Left cardiac atrium (tissue), 4 donors: ENCODE data around the gene DLX1. TPM values are rescaled to one million over a fixed set of nuclear protein-coding genes. Genes with fewer than 3 reads are reported as not detected.
"Not testable (repeated sequence)": the region's sequence is repeated elsewhere in the genome, so short reads cannot be mapped to it uniquely, and the experiment has no call there.

ENCODE experiments used
- ATAC-seq, 2 donors: fragments of 200-7000 bp; cut with Tn5 transposase; one replicate each; pipeline ENCODE4 v1.9.1; 2020; ENCODE audit warnings: mild to moderate bottlenecking in 2 of 2, moderate library complexity in 2 of 2
- DNase-seq: peaks from one replicate; pipeline ENCODE4 v3.0.0-alpha.2; 2020
- intact Hi-C, 2 donors: fragments of 100-400 bp; cut with DNase I; formaldehyde crosslinking; loops; one replicate each; pipeline versions ENCODE4 v1.14.1 to v1.15.1; 2022 to 2023
- long read RNA-seq: library from polyadenylated mRNA; unstranded; transcript quantifications from one replicate; pipeline ENCODE4 v2.0.0, GENCODE V29; 2021
- total RNA-seq, 2 donors: library from RNA; stranded (reverse); fragmentation: NEBNext Ultra II Directional; extraction: Animal tissue kit (Norgen Biotek cat#: 25700); gene quantifications; one replicate each; pipeline ENCODE4 v1.2.1, GENCODE V29; 2021
- donor health status: DM: no; HTN: yes; CAD: no.
- donor health status: DM: no; HTN: yes; CAD: no; lungs with severe emphysema.
- donor health status: DM: yes; HTN: yes; CAD: no.
- donor health status: Dilated cardiomyopathy.

DLX1 gene
- total RNA-seq, result under 1 TPM; 0.15 to 0.16 TPM
- long read RNA-seq, result 0 reads

DNA sequence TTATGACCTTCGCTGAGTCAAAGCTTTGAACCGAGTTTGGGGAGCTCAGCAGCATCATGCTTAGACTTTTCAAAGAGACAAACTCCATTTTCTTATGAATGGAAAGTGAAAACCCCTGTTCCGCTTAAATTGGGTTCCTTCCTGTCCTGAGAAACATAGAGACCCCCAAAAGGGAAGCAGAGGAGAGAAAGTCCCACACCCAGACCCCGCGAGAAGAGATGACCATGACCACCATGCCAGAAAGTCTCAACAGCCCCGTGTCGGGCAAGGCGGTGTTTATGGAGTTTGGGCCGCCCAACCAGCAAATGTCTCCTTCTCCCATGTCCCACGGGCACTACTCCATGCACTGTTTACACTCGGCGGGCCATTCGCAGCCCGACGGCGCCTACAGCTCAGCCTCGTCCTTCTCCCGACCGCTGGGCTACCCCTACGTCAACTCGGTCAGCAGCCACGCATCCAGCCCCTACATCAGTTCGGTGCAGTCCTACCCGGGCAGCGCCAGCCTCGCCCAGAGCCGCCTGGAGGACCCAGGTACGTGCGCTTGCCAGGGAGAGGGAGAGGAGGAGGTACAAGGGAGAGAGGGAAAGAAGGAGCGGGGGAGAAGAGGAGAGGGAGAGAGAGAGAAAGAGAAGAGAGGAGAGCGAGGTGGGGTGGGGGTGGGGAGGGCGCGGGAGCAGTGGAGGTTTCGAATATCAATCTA, at the start of gene DLX1:
Gene DLX1 (plus strand): TSS at position 48 of the 700 bp plus-strand sequence. CDS start 171 bp downstream, at position 219.
- ATAC-seq (no peak), DNase-seq (no peak)
- intact Hi-C loops, result no loop called here

DNA sequence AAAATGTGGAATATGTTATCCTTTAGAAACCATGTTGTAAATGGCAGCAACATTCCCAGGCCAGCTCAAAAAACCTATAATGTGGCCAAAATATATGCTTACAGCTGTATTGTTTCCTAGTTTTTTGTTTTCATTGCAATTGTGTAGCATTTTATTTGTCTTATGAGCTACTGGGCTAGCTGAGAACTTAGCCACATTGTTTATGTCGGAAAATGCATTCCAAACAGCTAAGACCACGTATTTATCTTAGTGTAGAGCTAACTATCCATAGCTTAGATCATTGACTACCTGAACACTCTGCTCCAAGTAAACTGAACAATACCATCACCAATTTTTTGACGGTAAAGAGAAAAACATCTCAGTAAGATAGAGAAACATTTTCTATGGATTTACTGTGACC, 47.2 kb upstream of the DLX1 start:
- ATAC-seq, result no peak
- DNase-seq, result no peak
- intact Hi-C loops, result no loop called here

DNA sequence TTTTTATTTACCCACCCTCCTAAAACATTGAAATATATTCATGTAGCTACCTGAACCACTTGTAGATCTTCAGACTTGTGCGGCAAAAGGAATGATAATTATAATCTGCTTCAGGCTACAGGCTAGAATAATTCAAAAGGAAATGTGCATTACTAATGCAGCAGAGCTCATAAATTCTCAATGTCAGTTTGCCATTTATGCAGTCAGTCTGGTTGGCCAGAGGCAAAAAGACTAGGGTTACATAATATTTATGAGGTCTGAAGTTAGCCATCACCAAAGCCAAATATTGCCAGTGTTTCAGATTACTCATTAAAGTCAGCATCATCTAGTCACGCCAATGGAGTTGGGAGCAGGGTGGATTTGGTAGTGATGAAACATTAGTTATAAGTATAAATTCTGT, 46.7 kb upstream of the DLX1 start:
- no peak for ATAC-seq
- intact Hi-C loops, result no loop called here
- no peak for DNase-seq

DNA sequence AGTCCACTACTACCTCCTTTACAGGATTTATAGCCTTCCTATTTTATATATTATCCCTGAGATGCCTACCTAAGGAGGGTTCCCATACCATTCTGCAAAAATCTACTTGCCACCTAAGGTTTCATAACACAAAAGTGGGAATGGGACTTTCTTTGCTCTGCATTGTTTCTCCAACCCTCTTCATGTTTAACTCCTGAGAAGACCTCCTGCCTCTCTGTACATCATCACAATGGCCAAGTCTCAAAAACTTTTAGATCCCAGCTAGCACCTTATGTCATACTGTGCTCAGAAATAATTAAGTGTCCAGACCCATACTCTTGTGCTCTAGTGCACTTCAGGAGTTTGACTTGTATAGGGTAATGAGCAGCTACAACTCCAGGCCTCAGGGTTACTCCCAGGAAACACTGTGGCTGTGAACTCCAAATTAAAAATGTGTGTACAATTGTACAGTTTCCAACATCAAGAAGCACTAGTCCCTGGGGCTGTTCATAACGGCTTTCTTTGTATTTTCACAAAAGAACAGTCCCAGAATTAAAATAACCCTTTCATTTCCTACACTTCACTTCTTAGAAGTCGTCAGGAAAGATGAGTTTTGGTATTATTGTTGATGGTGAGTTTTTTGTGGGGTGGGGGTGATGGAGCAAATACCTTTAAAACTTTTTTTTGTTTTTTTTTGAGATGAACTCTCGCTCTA, 46.1 kb upstream of the DLX1 start:
- no peak for DNase-seq
- intact Hi-C loops, result no loop called here
- ATAC-seq, result no peak

DNA sequence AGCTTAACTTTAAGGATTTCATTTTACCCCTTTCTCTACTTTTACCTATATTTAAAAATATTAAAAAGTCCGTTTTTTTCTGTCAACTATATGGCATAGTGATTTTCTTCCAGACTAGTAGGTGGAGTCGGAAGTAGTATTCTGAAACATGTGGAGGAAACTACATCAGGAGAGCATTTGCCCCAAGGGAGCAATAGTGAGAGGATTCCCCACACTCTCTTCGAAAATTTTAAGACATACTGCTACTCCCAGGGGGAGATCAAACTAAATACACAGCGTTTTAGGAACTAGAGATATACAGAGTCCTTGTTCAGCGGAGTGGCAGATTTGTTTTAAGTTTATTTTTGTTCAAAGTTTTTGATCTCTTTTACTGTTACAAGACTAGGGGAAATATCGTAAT, 45.0 kb upstream of the DLX1 start:
- intact Hi-C loops, result no loop called here
- no peak for DNase-seq
- ATAC-seq, result no peak

DNA sequence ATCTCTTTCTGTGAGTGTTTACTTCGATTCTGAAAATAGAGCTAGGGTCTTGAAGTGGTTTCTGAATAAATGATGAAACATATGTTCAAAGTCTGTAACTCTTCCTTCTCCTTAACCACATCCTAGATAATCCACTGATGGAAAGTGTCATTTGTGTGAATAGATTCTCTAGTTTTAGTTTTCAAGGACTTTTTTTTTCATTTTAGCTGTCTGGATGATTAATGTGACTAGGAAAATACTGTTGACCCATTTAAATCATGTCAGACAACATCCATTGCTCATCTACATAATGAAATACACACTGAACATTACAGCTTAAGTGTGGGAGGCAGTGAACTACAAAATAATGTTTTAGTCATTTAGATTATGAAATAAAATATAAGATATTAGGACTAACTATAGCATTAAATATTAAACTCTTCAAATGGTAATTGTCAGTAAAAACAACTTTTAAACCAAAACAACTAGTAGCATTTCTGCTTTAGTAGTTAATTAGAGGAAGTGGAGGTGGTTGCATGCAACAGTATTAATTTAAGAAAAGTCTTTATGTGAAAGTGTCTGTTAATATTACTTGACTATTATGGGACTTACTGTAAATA, 39.1 kb upstream of the DLX1 start:
- ATAC-seq, result no peak
- DNase-seq, result no peak
- intact Hi-C loops, result no loop called here

DNA sequence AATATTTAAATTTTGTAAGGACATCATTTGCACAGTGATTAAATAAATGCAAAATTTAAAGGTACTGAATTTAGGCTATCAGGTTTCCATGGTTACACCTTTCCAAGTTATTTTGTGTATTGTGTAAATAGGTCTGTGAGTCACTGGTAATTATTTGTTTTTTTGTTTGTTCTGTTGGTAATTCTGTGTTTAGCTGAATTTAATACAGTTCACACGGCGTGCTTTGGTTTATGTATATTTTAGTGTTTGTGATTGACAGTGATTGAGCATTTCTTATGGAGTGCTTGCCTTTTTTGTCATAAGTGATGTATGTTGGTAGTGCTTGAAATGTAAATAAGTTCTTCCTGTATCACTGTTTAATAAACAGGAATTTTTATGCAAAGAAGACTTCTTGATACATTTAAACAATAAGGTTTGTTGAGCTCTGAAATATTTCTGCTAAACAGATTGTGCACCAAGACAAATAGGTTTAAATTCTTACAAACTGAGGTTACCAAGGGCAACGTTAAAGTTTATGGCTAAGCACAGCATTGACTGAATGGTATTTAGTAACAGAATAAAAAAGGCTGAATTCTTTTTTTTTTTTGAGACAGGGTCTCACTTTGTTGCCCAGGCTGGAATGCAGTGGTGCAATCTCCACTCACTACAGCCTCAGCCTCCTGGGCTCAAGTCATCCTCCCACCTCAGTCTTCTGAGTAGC, 38.3 kb upstream of the DLX1 start:
- ATAC-seq (no peak), DNase-seq (no peak)
- intact Hi-C loops, result no loop called here

DNA sequence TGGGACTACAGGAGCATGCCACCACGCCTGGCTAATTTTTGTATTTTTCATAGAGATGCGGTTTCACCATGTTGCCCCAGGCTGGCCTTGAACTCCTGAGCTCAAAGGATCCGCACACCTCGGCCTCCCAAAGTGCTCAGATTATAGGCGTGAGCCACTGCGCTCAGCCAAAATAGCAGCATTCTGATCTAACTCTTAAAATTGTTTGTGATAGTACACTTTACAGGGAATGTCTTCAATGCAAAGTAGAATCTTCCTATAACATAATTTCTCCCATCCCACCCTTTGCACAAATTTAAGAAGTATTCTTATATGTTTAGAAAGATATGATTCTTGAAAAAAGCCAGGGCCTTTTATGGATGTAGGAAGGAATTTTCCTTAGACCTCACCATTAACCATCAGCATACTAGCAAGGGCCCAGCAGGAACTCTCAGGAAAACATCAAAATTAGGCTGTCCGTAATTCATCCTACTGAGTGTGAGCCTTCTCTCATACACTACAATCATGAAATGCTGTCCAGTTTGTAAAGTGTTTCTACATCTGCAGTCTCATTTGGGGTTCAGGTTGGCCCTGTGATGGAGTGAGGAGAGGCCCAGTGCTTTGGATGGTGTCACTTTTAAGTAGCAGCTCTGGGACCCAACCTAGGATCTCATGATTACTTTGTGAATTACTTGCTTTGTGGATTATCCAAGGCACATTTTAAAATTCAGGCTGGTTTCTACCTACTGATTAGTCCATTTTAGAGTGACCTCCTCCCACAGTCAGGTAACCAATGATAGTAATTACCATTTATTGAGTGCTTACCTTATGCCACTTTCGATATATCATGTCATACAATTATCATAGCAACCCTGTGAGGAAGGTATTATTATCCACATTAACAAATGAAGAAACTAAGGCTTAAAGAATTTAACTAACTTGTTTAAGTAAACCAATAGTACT, 37.5 kb upstream of the DLX1 start:
- ATAC-seq (no peak), DNase-seq (no peak)
- intact Hi-C loops, result no loop called here

DNA sequence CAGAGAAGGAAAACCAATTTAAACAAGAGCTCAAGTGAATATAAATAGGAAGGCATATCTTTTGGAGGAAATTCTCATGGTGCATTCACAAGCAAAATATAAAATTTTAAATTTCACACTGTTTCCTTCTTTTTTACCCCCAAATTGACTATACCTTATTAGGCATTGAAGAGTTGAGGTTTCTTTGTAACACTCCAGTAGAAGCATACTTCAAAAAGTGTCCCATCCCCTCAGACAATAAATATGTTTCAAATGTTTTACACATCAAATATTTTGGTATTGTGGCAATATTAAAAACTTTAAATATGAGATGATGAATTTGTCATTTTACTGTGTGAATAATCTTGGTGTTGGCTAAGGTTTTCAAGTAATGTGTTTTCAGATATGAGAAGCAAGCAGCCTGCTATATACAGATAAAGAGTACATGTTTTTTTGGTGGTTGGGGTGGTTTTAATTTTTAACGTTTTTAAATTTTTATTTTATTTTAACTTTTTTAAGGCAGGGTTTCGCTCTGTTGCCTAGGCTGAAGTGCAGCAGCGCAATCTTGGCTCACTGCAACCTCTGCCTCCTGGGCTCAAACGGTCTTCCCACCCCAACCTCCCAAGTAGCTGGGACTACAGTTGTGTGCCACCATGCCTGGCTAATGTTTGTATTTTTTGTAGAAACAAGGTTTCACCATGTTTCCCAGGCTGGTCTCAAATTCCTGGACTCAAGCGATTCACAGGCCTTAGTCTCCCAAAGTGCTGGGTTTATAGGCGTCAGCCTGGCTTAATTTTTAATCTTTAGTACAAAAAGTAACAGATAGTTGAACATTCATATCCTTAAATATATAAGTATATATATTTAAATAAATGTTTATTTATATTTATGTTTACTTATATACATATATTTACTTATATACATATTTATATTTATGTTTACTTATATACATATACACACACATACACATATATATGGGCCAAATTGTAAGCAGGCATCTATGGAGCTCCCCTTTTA, 36.5 kb upstream of the DLX1 start:
- DNase-seq, result no peak
- intact Hi-C loops, result no loop called here
- ATAC-seq, result no peak

DNA sequence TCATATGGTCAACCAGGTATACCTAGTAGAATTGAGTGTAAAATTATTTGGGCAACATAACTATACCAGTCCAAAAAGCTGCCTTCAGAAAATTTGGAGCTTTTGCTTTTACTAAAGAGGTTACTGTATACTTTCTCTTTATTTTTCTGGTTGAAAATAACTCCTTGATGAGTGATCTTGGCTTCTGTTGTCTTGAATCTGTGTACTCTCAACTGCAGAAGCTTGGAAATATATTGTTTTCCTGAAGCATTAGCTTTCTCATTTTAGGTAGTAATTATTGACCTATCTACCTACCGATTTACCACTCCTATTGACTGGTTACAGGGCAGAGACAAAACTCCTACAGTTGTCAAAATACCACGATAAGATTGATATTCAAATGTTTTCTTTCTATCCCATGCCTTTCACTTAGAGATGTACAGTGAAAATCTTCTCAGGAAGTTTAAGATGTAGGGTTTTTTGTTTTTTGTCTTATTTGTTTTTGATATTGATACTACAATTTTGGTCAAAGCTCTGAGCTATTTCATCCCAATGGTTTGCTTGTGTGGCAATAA, 35.7 kb upstream of the DLX1 start:
- no peak for DNase-seq
- intact Hi-C loops, result no loop called here
- ATAC-seq, result no peak

DNA sequence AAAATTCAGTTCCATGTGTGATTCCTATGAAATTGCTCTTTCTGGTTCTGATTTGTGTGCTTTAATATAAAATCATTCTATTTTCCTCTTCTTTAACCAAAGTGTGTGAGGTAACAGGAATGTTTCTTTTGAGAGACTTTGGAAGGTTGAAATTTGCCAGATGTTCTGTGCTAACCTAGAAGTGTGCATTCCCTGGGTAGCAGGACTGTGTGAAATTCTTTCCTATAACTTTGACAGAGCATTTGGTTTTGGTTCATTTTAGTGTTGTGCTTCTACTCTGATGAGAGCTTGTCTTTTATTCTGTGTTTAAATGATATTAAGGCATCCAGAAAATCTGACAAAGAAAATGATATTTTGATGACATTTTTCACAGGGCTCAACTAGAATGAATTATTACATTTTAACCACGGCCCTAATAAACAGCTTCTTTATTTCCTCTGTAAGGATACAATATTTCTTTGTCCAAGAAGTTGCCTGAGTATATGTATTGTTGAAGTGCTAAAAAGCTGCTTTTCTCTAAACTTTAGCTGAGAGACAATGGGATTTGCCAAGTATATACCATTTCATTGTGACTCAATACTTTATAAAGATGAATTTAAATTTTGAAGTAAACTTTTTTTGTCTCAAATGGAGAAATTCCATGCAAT, 34.7 kb upstream of the DLX1 start:
- DNase-seq (no peak), ATAC-seq (no peak)
- intact Hi-C loops, result no loop called here

DNA sequence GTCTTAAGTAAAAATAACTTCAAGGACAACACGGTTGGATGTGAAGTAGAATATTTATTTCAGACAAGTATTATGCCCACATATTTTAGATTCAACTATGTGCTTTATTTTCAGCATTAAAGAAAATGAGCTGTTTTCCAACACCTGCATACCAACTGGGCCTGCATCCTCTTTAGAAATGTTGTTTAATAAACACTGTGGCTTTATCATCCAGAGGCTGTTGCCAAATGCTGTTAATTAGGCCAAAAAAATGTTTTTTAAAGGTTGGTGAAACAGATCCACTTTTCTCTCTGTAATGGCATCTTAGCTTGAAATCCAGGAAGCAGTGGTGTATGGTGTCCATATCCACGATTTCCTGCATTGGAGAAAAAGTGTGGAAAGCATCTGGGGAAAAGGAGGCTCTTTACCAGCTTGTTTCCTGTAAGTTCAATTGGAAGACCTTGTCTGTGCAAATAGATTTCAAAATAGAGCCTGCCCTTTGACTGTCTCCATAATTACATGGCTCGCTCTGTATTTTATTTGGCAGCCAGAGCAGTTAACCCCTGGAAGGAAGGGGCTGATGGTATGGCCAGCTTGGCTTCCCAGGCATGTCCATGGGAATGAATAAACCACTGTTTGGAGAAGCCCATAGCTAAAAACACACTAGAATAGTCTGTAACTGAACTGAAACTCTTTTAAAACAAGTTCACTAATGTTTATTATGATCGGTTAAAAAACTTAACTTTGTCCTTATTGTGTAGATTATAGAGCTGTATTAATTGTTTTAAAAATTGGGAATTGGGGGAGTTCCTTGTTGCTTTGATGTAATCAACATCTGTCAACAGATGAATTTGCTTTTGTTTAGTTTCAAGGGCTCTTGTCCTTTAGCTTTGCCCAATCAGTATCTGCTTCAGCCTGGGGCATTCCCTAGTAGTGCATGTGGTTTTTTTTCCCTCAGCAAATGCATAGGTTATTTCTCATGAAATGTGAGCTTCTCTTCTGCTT, 33.0 kb upstream of the DLX1 start:
- DNase-seq, result no peak
- intact Hi-C loops, result no loop called here
- ATAC-seq, result no peak

DNA sequence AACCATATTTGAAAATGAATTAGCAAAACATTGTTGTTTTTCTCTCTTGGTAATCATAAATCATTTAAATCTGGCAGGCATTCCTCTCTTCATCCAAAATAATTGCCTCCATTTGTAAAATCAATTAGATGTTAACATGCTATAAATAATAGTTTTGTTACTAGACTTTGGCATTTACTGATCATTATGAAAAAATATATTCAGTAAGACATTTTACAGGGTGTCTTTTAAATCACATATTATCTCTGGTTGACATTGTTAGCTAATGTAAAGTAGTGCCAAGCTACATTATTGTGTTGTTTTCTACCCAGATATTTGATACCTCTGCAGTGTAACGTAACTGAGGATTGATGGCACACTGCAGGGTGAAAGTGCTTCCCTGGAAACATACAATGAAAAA, 31.8 kb upstream of the DLX1 start:
- intact Hi-C loops, result no loop called here
- ATAC-seq, result no peak

DNA sequence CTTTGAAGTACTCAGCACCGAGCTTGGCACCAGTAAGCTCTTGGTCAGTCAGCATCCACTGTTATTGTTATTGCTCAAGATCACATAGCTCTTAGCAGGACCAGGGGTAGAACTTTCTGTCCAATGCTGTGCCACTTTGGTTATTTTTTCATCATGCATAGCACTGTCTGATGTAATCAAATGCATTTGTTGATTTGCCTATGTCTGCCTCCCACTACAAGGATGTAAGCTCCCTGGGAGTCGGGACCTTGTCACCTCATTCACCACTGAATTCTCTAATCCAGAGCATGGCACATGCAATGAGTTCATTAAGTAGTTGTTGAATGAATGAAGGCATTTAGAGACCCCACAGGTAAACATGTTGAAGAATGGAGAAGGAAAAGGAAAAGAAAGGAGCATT, 29.0 kb upstream of the DLX1 start:
- ATAC-seq (no peak), DNase-seq (no peak)
- intact Hi-C loops, result no loop called here

More for the DNA sequence above, 31.8 kb upstream of the DLX1 start:
- DNase-seq, result no peak

DNA sequence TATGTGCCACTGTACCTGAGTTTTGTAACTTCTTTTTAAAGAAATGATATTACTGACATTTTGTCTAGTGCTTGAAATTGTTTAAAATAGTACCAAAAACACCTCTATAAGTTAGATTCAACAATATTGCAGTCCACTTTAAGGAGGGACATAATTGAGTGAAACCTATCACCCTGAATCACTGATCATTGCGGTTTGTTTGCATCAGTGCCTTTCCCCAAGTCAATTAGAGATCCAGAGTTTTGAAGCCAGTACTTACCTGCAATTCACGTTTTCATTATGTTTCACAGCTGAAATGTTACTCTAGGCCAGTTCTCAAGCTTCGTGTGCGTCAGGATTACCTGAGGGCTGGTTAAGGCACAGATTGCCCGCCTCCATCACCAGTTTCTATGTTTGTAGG, 26.6 kb upstream of the DLX1 start:
- intact Hi-C loops, result no loop called here
- no peak for DNase-seq
- no peak for ATAC-seq

DNA sequence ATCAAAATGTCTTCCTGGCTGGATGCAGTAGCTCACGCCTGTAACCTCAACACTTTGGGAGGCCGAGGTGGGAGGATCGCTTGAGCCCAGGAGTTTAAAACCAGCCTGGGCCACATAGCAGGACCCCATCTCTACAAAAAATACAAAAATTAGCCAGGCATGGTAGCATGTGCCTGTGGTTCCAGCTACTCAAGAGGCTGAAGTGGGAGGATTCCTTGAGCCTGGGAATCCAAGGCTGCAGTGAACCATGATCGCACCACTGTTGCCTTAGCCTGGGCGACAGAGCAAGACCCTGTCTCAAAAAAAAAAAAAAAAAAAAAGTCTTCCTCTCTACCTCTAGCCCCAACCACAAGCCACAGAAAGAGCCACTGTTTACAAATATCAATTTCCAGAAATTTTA, 25.2 kb upstream of the DLX1 start:
- DNase-seq, ATAC-seq, intact Hi-C loops: not testable (repeated sequence)
